ENCODE results near the gene APOL3.
"Not testable (repeated sequence)": the region's sequence is repeated elsewhere in the genome, so short reads cannot be mapped to it uniquely, and the experiment has no call there.

Gene APOL3

GRCh38 chr22:36201025-36201424 lies 40.5 kb upstream of the APOL3 start:
- not testable (repeated sequence) for H3K27ac Mint-ChIP-seq (ENCODE audit: low read depth); ATAC-seq (replicated peaks; ENCODE audit: extremely low read depth, poor library complexity, severe bottlenecking); H3K4me1 Mint-ChIP-seq; H3K4me3 Mint-ChIP-seq; H3K9me3 Mint-ChIP-seq; DNase-seq (ENCODE audit: low spot score in 2 of 2); H3K36me3 Mint-ChIP-seq (ENCODE audit: insufficient read depth)
- H3K27me3 Mint-ChIP-seq: peaks cover 68% of the 10 kb centered on the region

DNA sequence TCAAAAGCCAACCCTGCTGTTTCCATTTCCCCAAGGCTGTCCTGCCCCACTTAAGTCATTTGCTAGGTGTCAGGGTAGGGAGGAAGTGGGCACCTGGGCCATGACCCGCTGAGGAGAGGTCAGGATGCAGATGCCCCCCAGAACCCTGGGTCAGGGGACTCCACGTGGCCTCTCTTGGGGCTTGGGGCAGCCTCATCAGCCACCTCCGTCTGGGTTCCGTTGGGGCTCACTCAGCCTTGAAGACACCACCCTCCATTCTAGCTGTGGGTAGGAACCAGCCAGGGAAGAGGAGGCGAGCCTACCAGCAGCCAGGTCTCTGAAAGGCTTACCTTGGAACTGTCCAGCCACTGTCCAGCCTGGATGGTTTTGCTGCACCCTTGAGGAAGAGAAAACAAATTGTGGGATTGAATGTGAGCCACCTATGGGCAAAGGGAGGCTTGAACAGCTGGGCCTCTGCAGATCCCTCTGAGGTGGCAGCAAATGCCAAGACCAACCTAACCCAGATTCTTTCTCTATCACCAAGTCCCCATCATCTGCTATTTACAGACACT lies 38.5 kb upstream of the APOL3 start:
- Mint-ChIP-seq H3K4me3 (no peak overlapping the region), H3K27ac (ENCODE audit: low read depth) (no peak overlapping the region), H3K9me3 (no peaks in the 10 kb centered on the region), H3K27me3 (peaks cover 59% of the 10 kb centered on the region), H3K4me1 (no peaks in the 10 kb centered on the region), H3K36me3 (ENCODE audit: insufficient read depth) (no peaks in the 10 kb centered on the region)
- DNase-seq (ENCODE audit: low spot score in 2 of 2) (no peak), ATAC-seq (replicated peaks; ENCODE audit: extremely low read depth, poor library complexity, severe bottlenecking) (no peak)

DNA sequence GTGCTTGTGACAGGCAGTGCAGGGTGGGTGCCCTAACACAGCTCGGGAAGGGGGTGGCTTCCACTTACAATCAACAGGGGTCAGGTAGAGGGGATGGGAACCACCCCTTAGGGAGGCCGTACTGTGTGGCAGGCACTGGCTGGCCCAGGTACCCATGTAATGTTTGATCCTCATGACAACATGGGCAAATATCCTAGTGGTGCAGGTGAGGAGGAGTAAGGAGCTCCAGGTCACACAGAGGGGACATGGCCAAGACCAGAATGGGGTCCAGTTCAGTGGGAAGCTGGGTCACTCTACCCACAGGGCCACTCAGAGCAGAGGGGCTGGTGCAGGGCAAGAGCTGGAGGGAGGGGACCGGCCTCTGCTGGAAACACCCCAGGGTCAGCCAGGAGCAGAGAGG lies 38.0 kb upstream of the APOL3 start:
- no peaks in the 10 kb centered on the region for H3K4me1 Mint-ChIP-seq
- no peak overlapping the region for H3K27ac Mint-ChIP-seq (ENCODE audit: low read depth)
- no peak overlapping the region for H3K4me3 Mint-ChIP-seq
- H3K27me3 Mint-ChIP-seq: peaks cover 55% of the 10 kb centered on the region
- H3K9me3 Mint-ChIP-seq: no peaks in the 10 kb centered on the region
- H3K36me3 Mint-ChIP-seq (ENCODE audit: insufficient read depth): no peaks in the 10 kb centered on the region
- DNase-seq (ENCODE audit: low spot score in 2 of 2): no peak
- ATAC-seq (replicated peaks; ENCODE audit: extremely low read depth, poor library complexity, severe bottlenecking): no peak

GRCh38 chr22:36197514-36198146 lies 37.1 kb upstream of the APOL3 start:
- Mint-ChIP-seq H3K4me1 (no peaks in the 10 kb centered on the region), H3K27me3 (peaks cover 55% of the 10 kb centered on the region), H3K27ac (ENCODE audit: low read depth) (no peak overlapping the region), H3K4me3 (no peak overlapping the region), H3K9me3 (no peaks in the 10 kb centered on the region), H3K36me3 (ENCODE audit: insufficient read depth) (peaks cover 1% of the 10 kb centered on the region)
- no peak for DNase-seq (ENCODE audit: low spot score in 2 of 2)
- ATAC-seq (replicated peaks; ENCODE audit: extremely low read depth, poor library complexity, severe bottlenecking): no peak

DNA sequence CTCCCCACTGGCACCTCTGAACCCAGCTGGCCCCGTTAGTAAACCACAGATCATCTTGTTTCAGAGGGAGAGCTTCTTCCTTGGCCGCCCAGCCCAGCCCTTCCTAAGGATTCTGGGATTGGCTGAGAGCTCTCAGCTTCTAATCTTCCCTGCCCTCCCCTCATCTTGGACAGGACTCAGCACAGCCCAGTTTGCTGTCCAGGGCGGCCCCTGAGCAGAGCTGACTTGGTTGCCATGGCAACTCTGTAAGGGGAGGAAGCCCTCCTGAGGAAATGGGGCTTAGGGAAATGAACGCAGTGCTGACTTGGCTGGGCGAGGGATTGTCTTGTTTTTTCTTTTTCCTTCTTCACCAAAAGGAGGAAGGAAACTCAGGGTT lies 36.5 kb upstream of the APOL3 start:
- DNase-seq (ENCODE audit: low spot score in 2 of 2): no peak
- H3K36me3 Mint-ChIP-seq (ENCODE audit: insufficient read depth): peaks cover 2% of the 10 kb centered on the region
- H3K9me3 Mint-ChIP-seq: no peaks in the 10 kb centered on the region
- no peak overlapping the region for H3K27ac Mint-ChIP-seq (ENCODE audit: low read depth)
- H3K4me1 Mint-ChIP-seq: no peaks in the 10 kb centered on the region
- H3K4me3 Mint-ChIP-seq: no peak overlapping the region
- peaks cover 53% of the 10 kb centered on the region for H3K27me3 Mint-ChIP-seq
- ATAC-seq (replicated peaks; ENCODE audit: extremely low read depth, poor library complexity, severe bottlenecking): no peak

GRCh38 chr22:36196254-36197064 lies 35.9 kb upstream of the APOL3 start:
- H3K27me3 Mint-ChIP-seq: peaks cover 51% of the 10 kb centered on the region
- DNase-seq (ENCODE audit: low spot score in 2 of 2) (no peak), ATAC-seq (replicated peaks; ENCODE audit: extremely low read depth, poor library complexity, severe bottlenecking) (no peak)
- no peaks in the 10 kb centered on the region for H3K4me1 Mint-ChIP-seq
- peaks cover 2% of the 10 kb centered on the region for H3K36me3 Mint-ChIP-seq (ENCODE audit: insufficient read depth)
- H3K9me3 Mint-ChIP-seq: no peaks in the 10 kb centered on the region
- H3K27ac Mint-ChIP-seq (ENCODE audit: low read depth): no peak overlapping the region
- H3K4me3 Mint-ChIP-seq: no peak overlapping the region

DNA sequence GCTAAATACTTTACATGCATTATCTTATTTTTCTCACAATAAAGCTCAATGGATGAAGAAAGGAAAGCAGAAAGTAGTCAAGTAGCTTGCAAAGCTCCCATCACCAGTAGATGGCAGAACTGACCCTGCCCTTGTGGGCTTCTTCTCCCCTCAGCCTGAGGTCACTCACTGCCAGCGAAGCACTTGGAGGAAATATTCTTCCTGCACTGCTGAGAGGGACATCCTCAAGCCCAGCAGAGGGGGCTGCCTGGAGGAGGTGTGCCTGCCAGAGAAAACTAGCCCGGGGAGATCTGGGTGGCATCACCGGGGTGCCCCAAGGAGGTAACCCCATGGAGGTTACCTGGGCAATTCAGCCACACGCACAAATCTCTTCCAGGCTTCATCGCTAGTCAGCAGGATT lies 34.4 kb upstream of the APOL3 start:
- H3K4me3 Mint-ChIP-seq: no peak overlapping the region
- H3K27ac Mint-ChIP-seq (ENCODE audit: low read depth): no peak overlapping the region
- no peak for DNase-seq (ENCODE audit: low spot score in 2 of 2)

DNA sequence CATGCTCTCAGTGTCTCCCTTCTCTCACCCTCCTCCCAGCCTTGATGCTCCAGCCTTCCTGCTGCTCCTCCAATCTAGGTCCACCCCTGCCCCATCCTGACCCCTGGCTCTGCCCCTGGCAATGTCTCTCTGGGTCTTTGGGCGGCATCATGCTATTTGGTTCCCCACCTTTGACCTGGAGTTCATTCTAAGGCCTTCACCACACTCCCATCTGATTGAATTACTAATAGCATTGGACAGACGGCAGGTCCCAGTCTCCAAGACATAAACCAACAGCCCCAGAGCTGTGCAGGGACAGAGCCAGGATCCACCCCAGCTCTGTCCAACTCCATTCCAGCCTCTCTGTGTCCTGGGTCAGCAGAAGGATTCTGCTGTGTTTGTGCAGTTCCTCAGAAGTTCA lies 33.8 kb upstream of the APOL3 start:
- Mint-ChIP-seq H3K27ac (ENCODE audit: low read depth) (no peak overlapping the region), H3K4me1 (no peaks in the 10 kb centered on the region), H3K4me3 (no peak overlapping the region), H3K36me3 (ENCODE audit: insufficient read depth) (peaks cover 2% of the 10 kb centered on the region), H3K9me3 (no peaks in the 10 kb centered on the region), H3K27me3 (peaks cover 57% of the 10 kb centered on the region)
- DNase-seq (ENCODE audit: low spot score in 2 of 2) (no peak), ATAC-seq (replicated peaks; ENCODE audit: extremely low read depth, poor library complexity, severe bottlenecking) (no peak)

More for the DNA sequence above, 34.4 kb upstream of the APOL3 start:
- Mint-ChIP-seq H3K4me1 (no peaks in the 10 kb centered on the region), H3K36me3 (ENCODE audit: insufficient read depth) (peaks cover 2% of the 10 kb centered on the region), H3K9me3 (no peaks in the 10 kb centered on the region), H3K27me3 (peaks cover 55% of the 10 kb centered on the region)
- ATAC-seq (replicated peaks; ENCODE audit: extremely low read depth, poor library complexity, severe bottlenecking): no peak

GRCh38 chr22:36193577-36193976 lies 33.0 kb upstream of the APOL3 start:
- ATAC-seq (replicated peaks; ENCODE audit: extremely low read depth, poor library complexity, severe bottlenecking): no peak
- no peaks in the 10 kb centered on the region for H3K4me1 Mint-ChIP-seq
- H3K27me3 Mint-ChIP-seq: peaks cover 51% of the 10 kb centered on the region

DNA sequence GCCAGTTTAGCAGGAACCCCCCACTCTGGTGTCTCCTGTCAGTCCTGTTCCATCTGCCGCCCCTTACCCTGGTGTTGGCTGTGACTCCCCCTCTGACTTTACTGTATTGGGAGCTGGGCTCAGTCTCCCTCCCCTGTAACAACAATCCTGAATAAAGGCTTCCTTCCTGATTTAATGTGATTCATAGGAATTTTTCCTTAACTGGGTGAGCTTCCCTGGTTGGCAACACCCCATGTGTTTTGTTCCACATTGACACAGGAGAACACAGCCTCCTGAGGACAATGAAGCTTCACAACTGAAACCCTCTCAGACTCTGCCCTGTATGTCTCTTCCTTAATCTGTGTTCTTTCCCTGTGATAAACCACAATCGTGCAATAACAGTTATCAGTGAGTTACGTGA lies 32.6 kb upstream of the APOL3 start:
- Mint-ChIP-seq H3K27me3 (peaks cover 47% of the 10 kb centered on the region), H3K36me3 (ENCODE audit: insufficient read depth) (peaks cover 2% of the 10 kb centered on the region), H3K4me3 (no peak overlapping the region), H3K9me3 (no peaks in the 10 kb centered on the region), H3K4me1 (no peaks in the 10 kb centered on the region), H3K27ac (ENCODE audit: low read depth) (no peak overlapping the region)
- ATAC-seq (replicated peaks; ENCODE audit: extremely low read depth, poor library complexity, severe bottlenecking) (no peak), DNase-seq (ENCODE audit: low spot score in 2 of 2) (no peak)

More at GRCh38 chr22:36193577-36193976, 33.0 kb upstream of the APOL3 start:
- Mint-ChIP-seq H3K9me3 (no peaks in the 10 kb centered on the region), H3K36me3 (ENCODE audit: insufficient read depth) (peaks cover 2% of the 10 kb centered on the region), H3K4me3 (no peak overlapping the region), H3K27ac (ENCODE audit: low read depth) (no peak overlapping the region)
- no peak for DNase-seq (ENCODE audit: low spot score in 2 of 2)

DNA sequence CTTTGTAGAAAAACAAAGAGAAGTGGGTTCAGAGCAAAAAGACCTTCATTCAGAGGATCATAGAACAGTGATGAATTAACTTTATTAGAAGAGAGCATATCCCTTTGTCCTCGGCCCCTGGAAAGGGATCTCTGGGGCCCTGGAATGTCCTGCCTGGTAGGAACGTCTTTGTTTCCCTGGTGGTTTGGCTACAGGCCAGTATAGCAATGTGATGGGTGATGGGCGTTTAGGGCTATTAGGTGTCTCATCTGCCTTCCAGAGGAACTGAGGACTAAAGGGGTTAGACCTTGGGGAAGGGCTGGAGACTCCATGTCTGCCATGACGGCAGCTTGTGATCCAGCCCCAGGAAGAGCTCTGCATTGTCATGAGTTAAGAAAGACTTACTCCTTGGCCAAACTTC lies 32.0 kb upstream of the APOL3 start:
- ATAC-seq (replicated peaks; ENCODE audit: extremely low read depth, poor library complexity, severe bottlenecking) (no peak), DNase-seq (ENCODE audit: low spot score in 2 of 2) (no peak)
- no peak overlapping the region for H3K27ac Mint-ChIP-seq (ENCODE audit: low read depth)
- peaks cover 2% of the 10 kb centered on the region for H3K36me3 Mint-ChIP-seq (ENCODE audit: insufficient read depth)
- H3K9me3 Mint-ChIP-seq: no peaks in the 10 kb centered on the region
- H3K27me3 Mint-ChIP-seq: peaks cover 41% of the 10 kb centered on the region
- no peak overlapping the region for H3K4me3 Mint-ChIP-seq
- H3K4me1 Mint-ChIP-seq: no peaks in the 10 kb centered on the region

DNA sequence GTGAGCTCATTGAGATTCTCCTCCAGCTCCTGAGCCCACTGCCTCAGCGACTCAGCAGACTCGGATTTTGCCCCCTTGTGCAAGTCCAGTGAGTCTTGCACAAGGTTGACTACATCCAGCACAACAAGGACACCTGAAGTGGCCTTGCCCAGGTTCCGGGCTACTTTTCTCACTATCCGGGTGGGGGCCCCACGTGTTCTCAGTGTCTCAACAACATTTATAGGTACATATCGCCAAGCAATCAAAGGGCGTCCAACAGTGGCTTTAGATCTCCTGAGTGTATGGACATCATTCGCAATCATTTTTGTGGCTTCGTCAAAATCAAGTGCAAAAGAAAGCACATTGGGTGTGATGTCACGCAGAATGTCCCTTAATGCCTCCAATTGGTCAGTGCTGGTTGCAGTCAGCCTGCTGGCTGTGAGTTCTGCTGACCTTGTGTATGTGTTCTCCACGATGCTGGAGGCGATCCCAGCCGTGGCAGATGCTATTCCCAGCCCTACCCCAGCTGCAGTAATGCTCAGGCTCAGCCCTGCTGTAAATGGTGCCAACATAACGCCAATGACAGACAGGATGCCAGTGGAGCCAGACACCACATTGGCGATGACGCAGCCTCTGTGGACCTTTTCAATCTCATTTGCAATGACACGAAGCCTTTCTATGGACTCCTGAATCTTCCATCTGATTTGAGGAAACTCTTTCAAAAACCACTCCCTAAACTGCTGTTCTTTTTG lies 30.7 kb upstream of the APOL3 start:
- H3K27ac Mint-ChIP-seq (ENCODE audit: low read depth): no peak overlapping the region
- peaks cover 2% of the 10 kb centered on the region for H3K36me3 Mint-ChIP-seq (ENCODE audit: insufficient read depth)
- no peaks in the 10 kb centered on the region for H3K9me3 Mint-ChIP-seq
- DNase-seq (ENCODE audit: low spot score in 2 of 2) (no peak), ATAC-seq (replicated peaks; ENCODE audit: extremely low read depth, poor library complexity, severe bottlenecking) (no peak)
- H3K4me3 Mint-ChIP-seq: no peak overlapping the region
- no peaks in the 10 kb centered on the region for H3K4me1 Mint-ChIP-seq
- peaks cover 36% of the 10 kb centered on the region for H3K27me3 Mint-ChIP-seq

All from central memory CD8-positive, alpha-beta T cell (primary cell).